Ectodermal cell (in vitro differentiated cells): Measurements from ENCODE around the gene NFKBIB.
A peak's percentile ranks its signal among the peaks of the same experiment; 100 is the strongest.
"Not testable (repeated sequence)": the region's sequence is repeated elsewhere in the genome, so short reads cannot be mapped to it uniquely, and the experiment has no call there.

Source experiments
- H3K27ac ChIP-seq: 2 replicates; pipeline ENCODE4 v1.7.0; 2013; ENCODE audit warnings: mild to moderate bottlenecking, low read depth, low read length; ENCODE audit not compliant: insufficient read depth, poor library complexity, severe bottlenecking
- H3K27me3 ChIP-seq: 2 replicates; pipeline ENCODE4 v1.7.0; 2013; ENCODE audit warnings: mild to moderate bottlenecking, low read length; ENCODE audit not compliant: insufficient read depth, control insufficient read depth, poor library complexity, severe bottlenecking
- H3K36me3 ChIP-seq: one replicate; pipeline ENCODE4 v1.7.0; 2013; ENCODE audit warnings: low read length; ENCODE audit not compliant: control insufficient read depth, insufficient read depth
- H3K4me1 ChIP-seq: one replicate; pipeline ENCODE4 v1.7.0; 2013; ENCODE audit warnings: low read length; ENCODE audit not compliant: control insufficient read depth, insufficient read depth
- H3K4me3 ChIP-seq: 2 replicates; pipeline ENCODE4 v1.7.0; 2013; ENCODE audit warnings: low read depth, low read length, control low read depth; ENCODE audit not compliant: insufficient read depth
- H3K9me3 ChIP-seq: 2 replicates; pipeline ENCODE4 v1.7.0; 2013; ENCODE audit warnings: mild to moderate bottlenecking, low read length, moderate library complexity; ENCODE audit not compliant: control insufficient read depth
- WGBS, 2 experiments: methylation state at CpG; one replicate each; pipeline ENCODE4 v1.1.7; 2013; ENCODE audit warnings: missing lambda C conversion rate in 2 of 2; 5-methylcytosine and 5-hydroxymethylcytosine counted together

Gene NFKBIB

DNA sequence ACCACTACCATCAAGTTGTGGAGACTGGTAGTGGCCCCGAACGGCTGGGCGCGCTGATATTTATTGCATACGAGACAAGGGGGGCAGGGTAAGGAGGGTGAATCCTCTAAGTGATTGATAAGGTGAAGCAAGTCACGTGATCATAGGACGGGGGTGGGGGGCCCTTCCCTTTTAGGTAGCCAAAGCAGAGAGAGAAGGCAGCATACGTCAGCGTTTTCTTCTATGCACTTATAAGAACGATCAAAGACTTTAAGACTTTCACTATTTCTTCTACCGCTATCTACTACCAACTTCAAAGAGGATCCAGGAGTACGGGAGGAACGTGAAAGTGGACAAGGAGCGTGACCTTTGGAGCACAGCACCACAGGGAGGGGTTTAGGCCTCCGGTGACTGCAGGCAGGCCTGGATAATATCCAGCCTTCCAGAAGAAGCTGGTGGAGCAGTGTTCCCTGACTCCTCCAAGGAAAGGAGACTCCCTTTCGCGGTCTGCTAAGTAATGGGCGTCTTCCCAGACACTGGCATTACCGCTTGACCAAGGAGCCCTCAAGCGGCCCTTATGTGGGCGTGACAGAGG is 40.1 kb upstream of the NFKBIB start:
- not testable (repeated sequence) for H3K36me3 ChIP-seq, H3K4me1 ChIP-seq, H3K4me3 ChIP-seq, H3K27ac ChIP-seq, H3K9me3 ChIP-seq, H3K27me3 ChIP-seq
- 90% methylated on average over 21 of the region's 21 CpGs for WGBS, 2 experiments

GRCh38 chr19:38861368-38861767 is 38.4 kb upstream of the NFKBIB start:
- Histone ChIP-seq H3K4me3 (no peak overlapping the region), H3K9me3 (no peaks in the 10 kb centered on the region), H3K4me1 (no peaks in the 10 kb centered on the region), H3K27me3 (no peaks in the 10 kb centered on the region), H3K27ac (no peak overlapping the region), H3K36me3 (no peaks in the 10 kb centered on the region)
- WGBS, 2 experiments: 89 to 94% methylated on average over 3 of the region's 3 CpGs

- WGBS, 2 experiments: 93% methylated on average over 10 of the region's 10 CpGs
- no peaks in the 10 kb centered on the region for H3K4me1 ChIP-seq
- H3K4me3 ChIP-seq: no peak overlapping the region
- no peak overlapping the region for H3K27ac ChIP-seq
- no peaks in the 10 kb centered on the region for H3K27me3 ChIP-seq
- H3K36me3 ChIP-seq: no peaks in the 10 kb centered on the region
- H3K9me3 ChIP-seq: no peaks in the 10 kb centered on the region
Observed at GRCh38 chr19:38862321-38863059, 37.3 kb upstream of the NFKBIB start.

DNA sequence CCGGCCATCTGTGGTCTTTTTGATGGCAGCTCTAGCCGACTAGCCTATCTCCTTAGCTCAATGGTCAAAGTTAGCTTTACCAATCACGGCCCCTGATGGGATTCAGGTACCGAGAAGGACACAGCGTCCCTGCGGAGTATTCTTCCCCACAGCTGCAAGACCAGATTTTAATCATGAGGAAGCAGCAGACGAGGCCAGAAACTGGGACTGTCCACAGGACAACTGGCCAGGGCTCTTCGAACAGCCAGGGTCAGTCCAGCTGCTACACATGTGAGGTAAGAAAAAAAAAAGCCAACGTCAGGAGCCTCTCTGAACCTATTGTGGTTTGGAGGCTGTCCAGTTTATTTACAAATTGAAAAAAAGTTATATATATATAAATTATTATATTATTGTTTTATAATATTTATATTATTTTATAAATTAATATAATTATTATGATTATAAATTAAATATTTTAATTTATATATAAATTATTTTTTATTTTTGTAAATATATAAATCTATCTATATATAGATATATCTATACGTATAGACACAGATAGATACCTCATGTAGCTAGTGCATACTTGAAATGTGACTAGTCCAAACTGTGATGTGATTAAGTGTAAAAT is 32.5 kb upstream of the NFKBIB start:
- Histone ChIP-seq H3K36me3 (no peaks in the 10 kb centered on the region), H3K9me3 (no peaks in the 10 kb centered on the region), H3K27me3 (peaks cover 16% of the 10 kb centered on the region), H3K27ac (no peak overlapping the region), H3K4me3 (no peak overlapping the region), H3K4me1 (no peaks in the 10 kb centered on the region)
- 92 to 96% methylated on average over 8 of the region's 10 CpGs for WGBS, 2 experiments

- H3K27ac ChIP-seq: no peak overlapping the region
- H3K9me3 ChIP-seq: no peaks in the 10 kb centered on the region
- 88 to 91% methylated on average over 6 of the region's 6 CpGs for WGBS, 2 experiments
- peaks cover 16% of the 10 kb centered on the region for H3K27me3 ChIP-seq
- no peaks in the 10 kb centered on the region for H3K4me1 ChIP-seq
- no peak overlapping the region for H3K4me3 ChIP-seq
- H3K36me3 ChIP-seq: no peaks in the 10 kb centered on the region
Observed at GRCh38 chr19:38868551-38868950, 31.2 kb upstream of the NFKBIB start.

GRCh38 chr19:38869160-38869835 is 30.5 kb upstream of the NFKBIB start:
- Histone ChIP-seq H3K36me3 (no peaks in the 10 kb centered on the region), H3K4me3 (peak overlapping the region; percentile 14), H3K27me3 (peaks cover 16% of the 10 kb centered on the region), H3K4me1 (no peaks in the 10 kb centered on the region), H3K9me3 (no peaks in the 10 kb centered on the region), H3K27ac (no peak overlapping the region)
- WGBS, 2 experiments: 66% methylated on average over 34 of the region's 34 CpGs

- H3K9me3 ChIP-seq: no peaks in the 10 kb centered on the region
- peak overlapping the region; percentile 14 for H3K4me3 ChIP-seq
- no peaks in the 10 kb centered on the region for H3K36me3 ChIP-seq
- WGBS, 2 experiments: 30 to 32% methylated on average over 62 of the region's 62 CpGs
- no peaks in the 10 kb centered on the region for H3K4me1 ChIP-seq
- peaks cover 16% of the 10 kb centered on the region for H3K27me3 ChIP-seq
- no peak overlapping the region for H3K27ac ChIP-seq
Observed at GRCh38 chr19:38869836-38870607, 29.7 kb upstream of the NFKBIB start.

- H3K27ac ChIP-seq: no peak overlapping the region
- H3K36me3 ChIP-seq: no peaks in the 10 kb centered on the region
- H3K27me3 ChIP-seq: peaks cover 16% of the 10 kb centered on the region
- no peaks in the 10 kb centered on the region for H3K9me3 ChIP-seq
- no peak overlapping the region for H3K4me3 ChIP-seq
- no peaks in the 10 kb centered on the region for H3K4me1 ChIP-seq
- WGBS, 2 experiments: 92 to 93% methylated on average over 19 of the region's 19 CpGs
Observed at GRCh38 chr19:38870612-38871011, 29.2 kb upstream of the NFKBIB start.

DNA sequence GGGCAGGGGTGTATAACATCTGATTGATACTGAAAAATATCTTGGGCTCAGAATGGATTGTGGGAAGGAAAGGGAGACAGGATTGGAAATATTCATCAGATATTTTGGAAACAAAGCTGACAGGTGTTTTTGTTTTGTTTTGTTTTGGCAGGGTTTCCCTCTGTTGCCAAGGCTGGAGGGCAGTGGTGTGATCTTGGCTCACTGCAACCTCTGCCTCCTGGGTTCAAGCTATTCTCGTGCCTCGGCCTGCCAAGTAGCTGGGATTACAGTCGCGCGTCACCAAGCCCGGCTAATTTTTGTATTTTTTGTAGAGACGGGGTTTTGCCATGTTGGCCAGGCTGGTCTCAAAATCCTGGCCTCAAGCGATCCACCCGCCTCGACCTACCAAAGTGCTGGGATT is 26.4 kb upstream of the NFKBIB start:
- not testable (repeated sequence) for H3K4me3 ChIP-seq, H3K27ac ChIP-seq, H3K9me3 ChIP-seq, H3K36me3 ChIP-seq, H3K4me1 ChIP-seq
- peaks cover 16% of the 10 kb centered on the region for H3K27me3 ChIP-seq
- WGBS, 2 experiments: 94% methylated on average over 10 of the region's 10 CpGs
